Dermis microvascular lymphatic vessel endothelial cell (primary cell): ENCODE results near the gene RAD51B. TPM values are rescaled to one million over a fixed set of nuclear protein-coding genes. Genes with fewer than 3 reads are reported as not detected.

Experiments
- DNase-seq, 2 donors: peaks; one replicate each; pipeline versions ENCODE4 v3.0.0 to v3.0.0-alpha.2; 2010; ENCODE audit warnings: low read depth in 2 of 2
- total RNA-seq: library from RNA; depleted of rRNA; stranded (reverse); fragments of >200 nt; gene quantifications from 2 replicates; pipeline ENCODE4 v1.2.1, GENCODE V29; 2014

The RAD51B gene
- total RNA-seq, 1 donor from 2014 or later = 9.2 TPM

DNA sequence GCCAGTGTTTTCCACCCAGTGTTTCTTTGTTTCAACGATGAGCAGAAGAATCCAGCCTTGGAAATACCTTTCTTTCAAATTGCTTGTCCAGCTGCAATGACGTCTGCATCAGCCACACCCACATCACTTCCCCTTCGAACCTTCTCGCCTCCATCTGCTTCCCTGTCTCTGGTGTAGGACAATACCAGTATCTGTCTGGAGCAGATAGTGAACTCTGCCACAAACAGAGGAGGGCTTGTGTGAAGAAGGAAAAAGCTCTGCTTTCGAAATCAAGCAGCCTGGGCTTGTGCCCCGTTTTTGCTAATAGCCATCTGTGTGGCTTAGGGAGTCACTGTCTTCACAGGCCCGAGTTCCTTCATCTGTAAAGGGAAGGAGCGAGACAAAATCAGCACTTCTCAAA is 557.9 kb downstream of the RAD51B start:
- DNase-seq = peak; percentile 75 to 82

DNA sequence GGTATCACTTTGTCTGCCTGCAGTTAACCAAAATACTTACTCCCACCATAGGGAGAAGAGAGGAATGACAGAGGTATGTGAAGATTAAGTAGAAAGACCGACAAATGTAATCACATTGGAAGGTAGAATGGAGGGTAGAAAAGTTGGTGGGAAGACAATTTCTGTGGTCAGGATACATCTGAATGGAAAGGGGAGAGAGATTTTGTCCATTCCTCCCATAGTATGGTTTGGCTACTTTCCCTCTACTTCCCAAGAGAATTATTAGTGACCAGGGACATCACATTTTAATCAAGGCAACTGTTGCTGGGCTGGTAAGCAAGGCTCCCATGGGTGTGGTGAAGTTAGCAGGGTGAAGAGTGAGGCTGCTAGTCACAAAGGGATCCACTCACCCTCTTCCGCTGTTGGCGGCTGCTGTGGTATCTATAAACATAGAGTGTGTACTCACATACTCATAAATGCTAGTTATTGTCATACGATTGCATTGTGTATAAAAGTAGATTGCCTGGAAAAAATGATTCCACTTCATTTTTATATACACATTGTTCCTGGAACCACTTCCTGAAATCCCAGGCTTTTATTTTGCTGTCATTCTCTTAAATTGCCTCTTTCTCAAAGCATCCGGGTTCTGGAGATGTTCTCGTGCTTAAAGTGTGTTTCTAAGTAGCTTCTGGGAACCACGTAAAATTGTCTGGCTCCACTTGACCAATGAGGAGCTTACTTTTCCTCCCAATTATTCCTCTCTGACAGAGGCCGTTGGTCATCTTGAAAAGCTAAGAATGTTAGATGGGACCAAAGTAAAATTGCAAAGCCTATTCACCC is 560.1 kb downstream of the RAD51B start:
- DNase-seq = peak; percentile 85 to 90

DNA sequence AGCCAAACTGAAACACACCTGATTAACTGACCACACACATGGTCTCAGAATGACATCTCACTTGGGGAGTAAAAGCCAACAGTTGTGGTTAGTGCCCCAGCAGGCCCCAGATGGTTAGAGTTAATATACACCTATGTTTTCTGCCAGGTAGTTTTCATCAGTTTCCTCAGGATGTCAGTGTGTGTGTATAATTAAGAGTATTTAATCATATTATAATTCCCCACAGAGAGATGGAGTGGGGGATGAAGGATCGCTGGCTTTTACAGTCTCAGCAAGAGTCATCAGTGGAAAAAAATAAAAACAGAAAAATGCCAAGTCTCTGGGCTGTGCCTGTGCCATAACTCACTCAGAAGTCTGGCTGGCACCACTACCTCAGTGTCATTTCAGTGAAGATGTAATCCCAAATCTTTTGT is 560.8 kb downstream of the RAD51B start:
- DNase-seq = no peak

DNA sequence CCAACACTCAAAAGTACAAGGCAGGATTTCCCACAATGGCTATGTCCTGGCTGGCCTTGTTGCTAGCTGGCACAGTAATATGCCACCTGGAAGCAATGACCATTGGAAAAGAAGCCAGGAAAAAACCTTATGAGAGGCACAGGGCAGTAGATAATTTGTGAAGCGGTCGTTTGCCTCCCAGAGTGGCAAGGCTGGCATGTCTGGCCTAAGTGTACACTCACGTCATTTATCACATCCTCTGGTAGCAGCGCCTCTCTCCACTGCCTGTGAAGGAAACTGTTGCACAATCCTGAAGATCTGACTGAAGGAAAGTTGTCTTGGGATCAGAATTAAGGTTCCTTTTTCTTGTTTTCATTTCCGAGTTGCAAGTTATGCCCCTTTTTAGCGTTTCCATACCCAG is 564.8 kb downstream of the RAD51B start:
- no peak for DNase-seq

DNA sequence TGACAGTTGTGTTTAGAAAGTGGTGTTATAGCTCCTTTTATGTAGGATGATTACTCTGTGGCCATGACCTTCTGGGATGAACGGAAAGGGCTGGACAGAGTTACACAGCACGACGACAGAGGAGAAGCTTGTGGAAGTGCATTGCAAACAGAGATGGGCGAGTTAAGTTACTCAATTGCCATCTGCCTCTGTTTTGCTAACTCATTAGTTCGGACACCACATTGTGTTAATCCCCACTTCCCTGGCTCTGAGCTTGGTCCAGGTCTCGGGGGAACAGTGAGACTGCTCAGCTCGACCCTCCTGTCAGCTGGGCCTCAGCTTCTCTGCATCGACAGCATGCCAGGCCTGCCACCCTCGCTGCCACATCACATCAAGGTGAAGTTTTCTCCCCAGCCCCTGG is 565.3 kb downstream of the RAD51B start:
- DNase-seq = no peak

DNA sequence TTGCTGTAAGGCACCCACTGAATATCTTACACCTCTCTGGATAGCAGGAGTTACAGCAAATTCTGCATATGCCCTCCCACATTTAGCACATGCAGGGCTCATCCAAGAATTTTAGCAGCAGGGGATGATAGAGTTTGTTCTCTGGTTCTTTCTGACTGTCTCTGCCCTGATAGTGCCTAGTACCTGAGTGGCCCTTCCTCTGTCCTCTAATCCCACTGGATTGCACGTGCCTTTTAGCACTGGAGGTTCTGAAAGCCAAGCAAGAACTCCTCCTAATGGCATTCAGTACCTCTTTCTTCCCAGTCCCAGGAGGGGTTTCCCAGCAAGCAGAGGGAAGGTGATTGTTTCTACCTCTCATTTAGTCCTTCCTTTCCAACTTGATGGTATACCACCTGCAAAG is 566.9 kb downstream of the RAD51B start:
- DNase-seq = no peak

DNA sequence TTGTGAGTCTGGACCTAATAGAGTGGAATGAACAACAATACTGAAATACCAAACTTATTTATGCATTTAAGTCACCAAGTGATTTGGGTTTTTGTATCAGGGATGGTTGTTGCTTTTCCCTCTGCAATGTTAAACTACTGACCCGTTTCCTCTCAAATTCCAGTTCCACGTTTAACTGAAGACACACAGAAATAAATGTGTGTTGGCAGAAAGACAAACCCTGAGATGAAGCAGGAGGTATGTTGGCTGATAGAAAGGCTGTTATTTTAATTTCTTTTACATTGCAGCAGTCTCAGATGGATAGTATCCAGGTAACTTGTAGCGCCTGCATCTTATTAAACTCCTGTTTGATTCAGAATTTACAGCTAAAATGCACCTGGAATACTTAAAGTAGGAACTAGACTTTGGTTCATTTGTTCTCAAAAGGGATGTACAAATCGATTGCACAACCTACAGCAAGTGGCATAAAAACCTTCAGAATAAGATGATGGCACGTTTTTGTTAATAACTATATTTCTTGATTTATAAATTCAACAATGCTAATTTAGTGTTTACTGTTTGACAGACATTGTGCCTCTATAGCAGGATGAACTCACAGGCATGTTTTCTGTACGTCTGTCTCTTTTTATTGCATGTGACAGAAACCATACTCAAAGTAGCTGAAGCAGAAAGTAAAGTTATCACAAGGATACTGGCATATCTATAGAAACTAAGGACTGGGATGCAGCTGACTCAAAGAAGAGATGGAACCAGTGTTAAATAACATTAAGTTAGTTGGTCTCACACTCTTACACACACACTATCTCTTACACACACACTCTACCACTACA is 567.6 kb downstream of the RAD51B start:
- peak in 1 of 2 donors; percentile 24 for DNase-seq

DNA sequence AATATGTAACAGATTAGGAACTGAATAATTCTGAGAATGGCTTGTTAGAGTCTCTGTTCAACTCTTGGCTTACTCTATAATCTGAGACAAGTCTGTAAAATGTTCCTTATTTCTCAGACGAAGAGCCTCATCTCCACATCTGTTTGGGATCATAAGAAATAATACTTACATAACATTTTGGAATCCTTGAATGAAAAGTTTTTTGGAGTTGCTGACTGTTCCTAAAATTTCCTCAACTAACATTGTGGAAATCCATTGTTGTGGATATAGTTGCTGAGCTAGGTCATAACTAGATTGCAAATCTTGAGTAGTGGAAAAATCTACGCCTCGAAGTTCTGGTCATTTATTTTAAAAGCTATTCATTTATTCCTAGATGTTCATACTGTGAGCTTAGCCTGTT is 570.4 kb downstream of the RAD51B start:
- no peak for DNase-seq

DNA sequence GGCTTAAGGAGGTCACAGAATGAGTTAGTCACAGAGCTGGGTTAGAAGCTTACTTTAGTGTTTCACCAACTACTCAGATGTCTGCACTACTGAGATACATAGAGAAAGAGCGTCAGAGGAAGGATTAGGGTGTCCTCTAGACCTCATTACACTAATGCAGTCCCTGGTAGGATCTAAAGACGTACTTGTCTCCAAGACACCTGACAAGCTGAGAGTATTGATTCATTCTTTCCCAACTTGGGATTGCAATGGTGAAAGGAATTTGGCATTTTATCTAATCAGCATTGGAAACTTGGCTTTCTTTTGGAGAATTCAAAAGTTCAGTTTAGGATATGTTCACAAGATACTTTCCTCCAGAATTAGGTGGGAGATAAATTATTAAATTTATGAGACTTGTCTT is 571.2 kb downstream of the RAD51B start:
- no peak for DNase-seq

DNA sequence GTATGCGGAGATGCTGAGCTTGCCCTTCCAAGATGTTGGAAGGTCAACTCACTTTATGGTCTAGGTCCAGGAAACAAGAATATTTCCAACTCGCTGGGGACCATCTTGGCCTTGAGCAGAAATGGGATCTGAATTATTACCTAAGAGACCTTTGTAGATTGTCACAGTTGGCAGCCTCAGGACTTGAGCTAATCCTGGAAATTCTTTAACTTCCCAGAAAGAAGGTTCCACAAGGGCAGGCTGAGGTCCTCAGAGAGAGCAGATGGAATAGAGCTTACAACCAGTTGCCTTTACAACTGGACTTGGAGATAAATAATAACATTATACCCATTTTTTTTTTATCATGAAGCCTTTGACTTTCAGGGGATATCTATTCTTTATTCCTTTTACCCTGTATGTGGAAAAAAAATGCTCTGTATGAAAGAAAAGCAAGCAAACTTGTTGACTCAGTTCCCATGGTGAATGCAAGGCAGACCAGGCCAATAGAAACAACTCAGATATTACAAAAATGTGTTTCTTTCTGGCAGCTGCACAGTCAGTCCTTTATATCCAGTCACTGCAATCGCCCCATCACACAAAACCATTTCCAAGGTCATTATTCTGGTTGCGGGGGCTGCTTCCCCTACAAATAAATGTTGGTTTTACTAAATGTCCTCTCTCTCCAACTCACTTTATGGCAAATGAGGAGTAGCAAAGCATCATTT is 571.9 kb downstream of the RAD51B start:
- DNase-seq = peak; percentile 74 to 84

DNA sequence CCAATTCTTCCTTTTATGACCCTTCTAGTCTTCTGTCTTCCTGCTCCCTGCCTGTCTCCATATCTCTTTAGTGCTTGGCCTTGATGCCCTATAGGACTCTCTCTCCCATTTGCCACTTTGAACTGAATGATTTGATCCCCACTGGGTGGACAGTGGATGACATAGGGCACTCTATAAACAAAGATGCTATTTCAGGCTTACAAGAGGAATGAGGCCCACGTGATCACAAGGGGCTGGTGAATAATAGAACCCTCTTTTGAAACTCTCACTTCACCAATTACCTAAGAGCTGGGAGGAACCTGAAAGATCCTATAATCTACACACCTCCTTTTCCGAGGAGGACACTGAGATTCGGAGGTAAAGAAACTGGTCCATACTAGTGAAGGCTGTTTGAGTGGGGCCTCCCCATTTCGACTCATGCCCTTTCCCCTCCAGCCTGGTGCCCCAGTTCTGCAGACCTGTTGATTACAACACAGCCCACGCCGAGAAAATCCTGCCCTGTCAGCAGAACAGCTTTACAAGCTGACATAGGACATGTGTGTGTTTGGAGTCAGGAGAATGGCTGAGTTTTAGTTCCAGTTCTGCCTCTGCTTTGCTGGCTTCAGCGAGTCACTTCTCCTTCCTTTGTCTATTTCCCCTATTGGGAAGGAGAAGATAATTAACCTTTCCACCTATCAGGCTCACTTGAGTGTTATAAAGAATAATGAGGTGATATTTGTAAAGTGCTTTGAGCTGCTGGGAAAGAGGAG is 573.0 kb downstream of the RAD51B start:
- DNase-seq = no peak

DNA sequence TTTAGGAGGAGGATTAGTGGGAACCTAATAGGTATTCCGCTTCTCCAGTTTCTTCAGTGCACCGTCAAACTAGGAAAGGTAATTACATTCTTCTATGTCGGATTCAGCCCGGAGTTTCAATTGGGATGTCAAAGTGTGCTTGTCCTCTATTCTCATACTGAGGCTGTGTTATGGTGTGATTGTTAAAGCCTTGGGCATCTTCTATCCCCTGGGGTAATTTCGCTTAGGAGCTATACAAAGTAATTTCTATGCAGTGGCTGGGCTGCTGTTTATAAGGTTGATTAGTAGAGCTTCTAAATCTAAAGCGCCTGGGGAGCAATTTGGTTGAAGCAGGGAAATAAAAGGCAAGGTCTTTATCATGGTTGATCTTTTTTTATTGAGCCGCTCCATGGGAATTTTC is 573.7 kb downstream of the RAD51B start:
- no peak for DNase-seq

DNA sequence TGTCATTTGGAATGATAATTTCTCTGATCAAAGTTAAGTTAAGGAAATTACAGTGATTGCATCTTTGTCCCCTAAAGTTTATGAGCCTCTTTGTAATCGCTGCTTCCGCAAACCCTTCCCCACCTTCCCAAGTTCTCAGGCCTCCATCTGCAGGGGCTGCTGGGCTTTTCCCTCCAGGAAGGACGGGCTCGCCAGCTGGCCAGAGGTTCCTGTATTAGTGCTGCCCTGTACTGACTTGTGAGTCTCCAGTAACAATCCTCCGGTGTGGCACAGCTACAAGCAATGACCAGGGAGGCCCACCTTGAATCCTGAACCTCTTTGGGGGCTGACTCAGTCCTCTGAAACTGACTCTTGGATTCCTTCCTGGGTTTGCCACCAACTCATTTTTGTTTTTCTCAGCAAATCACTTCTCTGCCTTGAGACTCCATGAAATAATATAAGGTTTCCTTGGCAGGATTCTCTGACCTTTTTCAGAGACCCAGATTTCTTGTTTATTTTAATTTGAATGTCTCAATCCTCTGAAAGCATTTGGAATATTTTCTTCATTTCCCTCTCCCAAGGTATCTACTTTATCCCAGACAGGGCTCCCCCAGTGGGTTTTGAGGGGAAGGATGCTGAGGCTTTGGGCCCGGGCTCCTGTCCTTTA is 574.7 kb downstream of the RAD51B start:
- DNase-seq = no peak

DNA sequence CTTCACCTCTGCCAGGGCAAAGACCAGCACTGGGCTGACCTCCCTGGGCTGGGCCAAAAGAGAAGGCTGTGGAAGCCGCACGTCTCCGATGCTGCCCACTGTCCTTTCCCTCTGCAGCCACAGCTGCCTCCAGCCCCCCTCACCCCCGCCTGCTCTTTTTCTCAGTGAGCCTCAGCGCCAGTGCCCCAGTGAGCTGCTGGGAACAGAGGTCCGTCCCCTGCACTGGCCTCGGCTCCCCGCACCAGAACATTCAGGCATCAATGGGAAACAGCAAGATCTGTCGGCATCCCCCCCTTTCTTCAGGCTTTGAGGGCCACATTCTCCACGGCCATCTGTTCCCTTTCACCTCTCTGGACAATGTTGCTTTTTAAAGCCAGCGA is 575.2 kb downstream of the RAD51B start:
- DNase-seq = no peak

DNA sequence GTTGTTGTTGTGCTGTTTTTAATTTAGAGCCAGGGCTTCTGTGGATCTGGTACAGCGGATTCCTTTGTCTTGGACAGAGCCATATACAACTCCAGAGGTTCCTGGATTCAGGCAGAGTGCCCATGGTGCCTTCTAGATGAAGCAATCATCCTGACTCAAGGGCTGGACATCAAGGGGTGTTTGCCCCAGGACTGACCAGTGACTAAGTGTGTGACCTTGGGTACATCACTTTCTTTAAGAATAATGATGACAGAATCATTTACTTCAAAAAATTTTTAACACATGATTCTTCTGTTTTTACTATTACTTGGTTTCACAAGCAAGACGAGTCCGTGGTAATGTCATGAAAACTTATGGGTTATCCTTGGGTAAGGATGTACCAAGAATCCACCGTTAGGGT is 576.0 kb downstream of the RAD51B start:
- no peak for DNase-seq

DNA sequence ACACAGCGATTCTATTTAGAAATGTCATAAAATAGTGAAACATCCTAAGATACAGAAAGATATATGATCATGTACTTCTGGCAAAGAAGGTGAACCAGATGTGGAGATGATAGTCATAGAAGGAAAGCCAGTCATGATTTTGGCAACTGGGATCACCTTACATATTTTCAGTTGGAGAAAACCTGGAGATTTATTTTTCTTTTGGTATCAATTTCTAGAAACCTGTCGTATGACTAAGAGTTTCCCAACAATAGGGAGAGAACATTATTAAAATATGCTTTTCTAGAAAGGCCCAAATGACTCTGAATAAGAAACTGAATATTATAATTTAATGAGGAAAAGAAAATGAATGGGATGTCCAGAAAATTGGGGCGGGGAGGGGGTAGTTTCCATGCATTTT is 576.9 kb downstream of the RAD51B start:
- no peak for DNase-seq

DNA sequence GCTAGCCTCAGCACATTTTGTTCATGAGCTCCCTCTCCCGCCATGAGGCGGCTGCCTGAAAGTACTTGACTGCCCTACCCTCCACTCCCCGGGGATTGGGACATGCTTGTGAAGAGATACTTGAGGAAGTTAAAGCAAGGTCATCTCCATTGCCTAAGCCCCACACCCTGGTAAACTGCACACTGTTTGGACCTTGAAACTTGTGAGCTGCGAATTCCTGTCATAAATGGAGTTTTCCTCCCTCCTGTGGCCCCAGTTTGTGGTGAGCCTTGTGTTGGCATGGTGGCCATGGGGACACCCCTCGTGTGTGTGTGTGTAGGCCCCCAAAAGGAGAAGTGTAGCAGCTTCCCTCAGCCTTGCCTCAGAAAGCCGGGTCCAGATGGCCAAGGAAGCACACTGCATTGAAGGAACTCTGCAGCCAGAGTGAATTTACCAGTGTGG is 577.8 kb downstream of the RAD51B start:
- no peak for DNase-seq

DNA sequence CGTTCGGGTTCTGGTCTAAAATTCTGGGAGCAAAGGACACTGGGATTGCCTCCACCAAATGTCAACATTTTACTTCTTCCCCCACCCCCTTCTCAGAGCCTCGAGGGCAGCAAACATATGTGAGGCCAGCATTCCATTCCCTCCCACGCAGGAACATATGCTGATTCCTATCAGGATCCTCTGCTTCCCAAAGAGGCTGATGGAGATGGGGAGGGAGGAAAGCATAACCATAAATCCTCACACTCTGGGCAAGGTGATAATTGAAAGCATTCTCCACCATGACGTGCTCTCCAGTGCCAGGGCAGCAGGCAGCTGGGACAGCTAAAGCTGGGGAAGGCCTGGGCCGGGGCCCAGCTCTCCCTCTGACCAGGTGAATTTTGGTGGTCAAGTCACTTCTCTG is 578.2 kb downstream of the RAD51B start:
- DNase-seq = peak in 1 of 2 donors; percentile 83

DNA sequence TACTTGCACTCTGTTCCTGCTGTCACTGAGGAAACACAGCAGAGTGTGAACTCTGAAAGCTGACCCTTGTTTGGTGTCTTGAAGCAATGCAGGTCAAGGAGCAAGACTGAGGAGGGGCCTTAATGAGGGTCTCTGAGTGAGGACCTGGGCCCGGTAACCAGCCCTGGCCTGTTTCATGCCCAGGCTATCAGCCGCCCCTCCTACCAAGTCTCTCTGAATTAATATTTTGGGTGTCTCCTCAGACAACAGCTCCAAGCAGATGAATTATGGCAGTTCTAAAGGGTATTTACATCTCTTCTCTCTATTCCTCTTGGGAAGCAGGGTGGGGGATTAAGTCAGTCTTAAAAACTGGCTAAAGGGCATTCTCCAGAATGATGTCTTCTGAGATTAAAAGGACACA is 578.8 kb downstream of the RAD51B start:
- no peak for DNase-seq

DNA sequence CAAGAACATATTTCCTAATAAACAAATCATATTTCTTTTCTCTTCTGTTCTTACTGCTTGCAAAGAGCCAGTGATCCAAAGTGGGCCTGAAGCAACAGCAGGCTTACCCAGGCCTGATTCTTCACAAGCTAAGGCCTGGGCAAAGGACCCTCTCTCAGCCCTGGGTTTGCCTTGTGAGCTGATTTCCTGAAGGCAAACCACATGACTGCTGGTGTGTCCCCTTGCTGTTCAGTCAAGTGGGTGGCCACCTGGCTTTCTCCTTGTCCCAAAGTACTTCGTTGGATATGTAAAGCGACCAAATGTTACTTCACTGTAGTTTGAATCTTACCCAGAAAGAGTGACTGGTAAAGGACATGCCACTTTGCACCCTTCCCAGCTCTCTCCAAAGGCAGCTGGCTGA is 580.4 kb downstream of the RAD51B start:
- DNase-seq = no peak

DNA sequence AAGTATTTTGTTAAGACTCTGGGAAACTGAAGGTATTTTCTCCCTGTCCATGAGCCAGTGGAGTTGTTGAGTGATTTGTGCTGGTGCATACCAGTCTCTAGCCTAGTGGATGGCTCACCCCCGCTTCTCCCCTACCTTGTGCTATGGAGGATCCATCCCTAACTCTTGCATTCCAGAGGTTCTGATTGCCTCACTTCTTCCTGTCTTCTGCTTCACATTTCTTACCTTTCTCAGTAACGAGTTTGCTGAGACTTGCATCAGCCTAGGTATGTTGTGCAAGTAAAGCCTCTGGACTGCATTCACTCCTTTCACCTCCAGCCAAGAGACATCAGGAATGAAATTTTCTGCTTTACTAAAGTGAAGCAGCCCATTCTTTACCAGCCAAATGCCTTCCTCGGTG is 581.7 kb downstream of the RAD51B start:
- DNase-seq = no peak
